Measurements from ENCODE around the gene NAV3.

NAV3 gene

DNA sequence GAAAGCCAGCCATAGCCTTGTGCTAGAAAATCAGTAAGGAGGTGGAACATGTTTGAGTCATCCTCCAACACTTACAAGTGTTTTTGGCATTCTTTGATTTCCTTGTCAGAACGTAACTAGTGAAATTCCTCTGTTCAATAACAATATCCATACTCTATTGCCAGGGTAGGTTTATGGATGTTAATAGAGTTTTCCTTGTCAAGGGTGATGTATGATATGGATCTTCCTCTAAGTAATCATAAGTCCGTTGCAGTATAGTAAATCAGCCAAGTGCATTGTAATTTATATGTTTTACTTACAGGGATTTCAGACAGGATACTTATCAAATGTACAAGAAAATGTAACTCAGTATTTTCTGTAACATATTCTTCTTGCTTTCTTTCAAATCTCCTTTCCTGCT, 19.4 kb downstream of the NAV3 start:
- H3K4me1 ChIP-seq (ENCODE audit: insufficient read depth, low read length, poor library complexity, severe bottlenecking) = peaks cover 5% of the 10 kb centered on the region
- no peaks in the 10 kb centered on the region for H3K36me3 ChIP-seq (ENCODE audit: insufficient read depth, low read length)
- H3K9me2 ChIP-seq (replicated peaks; ENCODE audit: low read depth, low read length) = no peaks in the 10 kb centered on the region
- no peak overlapping the region for H2AFZ ChIP-seq (ENCODE audit: low read length)
- TF ChIP-seq EZH2phosphoT487 (IDR thresholded peaks at IDR 0.05; ENCODE audit: borderline replicate concordance) = no peak
- TF ChIP-seq, protein P1, sequence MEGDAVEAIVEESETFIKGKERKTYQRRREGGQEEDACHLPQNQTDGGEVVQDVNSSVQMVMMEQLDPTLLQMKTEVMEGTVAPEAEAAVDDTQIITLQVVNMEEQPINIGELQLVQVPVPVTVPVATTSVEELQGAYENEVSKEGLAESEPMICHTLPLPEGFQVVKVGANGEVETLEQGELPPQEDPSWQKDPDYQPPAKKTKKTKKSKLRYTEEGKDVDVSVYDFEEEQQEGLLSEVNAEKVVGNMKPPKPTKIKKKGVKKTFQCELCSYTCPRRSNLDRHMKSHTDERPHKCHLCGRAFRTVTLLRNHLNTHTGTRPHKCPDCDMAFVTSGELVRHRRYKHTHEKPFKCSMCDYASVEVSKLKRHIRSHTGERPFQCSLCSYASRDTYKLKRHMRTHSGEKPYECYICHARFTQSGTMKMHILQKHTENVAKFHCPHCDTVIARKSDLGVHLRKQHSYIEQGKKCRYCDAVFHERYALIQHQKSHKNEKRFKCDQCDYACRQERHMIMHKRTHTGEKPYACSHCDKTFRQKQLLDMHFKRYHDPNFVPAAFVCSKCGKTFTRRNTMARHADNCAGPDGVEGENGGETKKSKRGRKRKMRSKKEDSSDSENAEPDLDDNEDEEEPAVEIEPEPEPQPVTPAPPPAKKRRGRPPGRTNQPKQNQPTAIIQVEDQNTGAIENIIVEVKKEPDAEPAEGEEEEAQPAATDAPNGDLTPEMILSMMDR (conservative IDR thresholded peaks at IDR 0.05; ENCODE audit: low read length) = no peak
- no peaks in the 10 kb centered on the region for H3K79me2 ChIP-seq (ENCODE audit: insufficient read depth, low read length)
- H3K4me2 ChIP-seq (ENCODE audit: low read depth, low read length, poor library complexity, severe bottlenecking) = no peak overlapping the region
- no peaks in the 10 kb centered on the region for H3K9me3 ChIP-seq (ENCODE audit: insufficient read depth, low read depth, low read length)
- no peaks in the 10 kb centered on the region for H4K20me1 ChIP-seq (ENCODE audit: insufficient read depth, low read length, poor library complexity, severe bottlenecking)
- H3F3A ChIP-seq (ENCODE audit: low read depth) = no peaks in the 10 kb centered on the region
- no peak overlapping the region for H3K9ac ChIP-seq (ENCODE audit: low read depth, low read length, poor library complexity, severe bottlenecking)
- no peak overlapping the region for H3K4me3 ChIP-seq (ENCODE audit: low read length, poor library complexity, severe bottlenecking)
- no peaks in the 10 kb centered on the region for H3K27me3 ChIP-seq (ENCODE audit: insufficient read depth, low read length, poor library complexity, severe bottlenecking)

DNA sequence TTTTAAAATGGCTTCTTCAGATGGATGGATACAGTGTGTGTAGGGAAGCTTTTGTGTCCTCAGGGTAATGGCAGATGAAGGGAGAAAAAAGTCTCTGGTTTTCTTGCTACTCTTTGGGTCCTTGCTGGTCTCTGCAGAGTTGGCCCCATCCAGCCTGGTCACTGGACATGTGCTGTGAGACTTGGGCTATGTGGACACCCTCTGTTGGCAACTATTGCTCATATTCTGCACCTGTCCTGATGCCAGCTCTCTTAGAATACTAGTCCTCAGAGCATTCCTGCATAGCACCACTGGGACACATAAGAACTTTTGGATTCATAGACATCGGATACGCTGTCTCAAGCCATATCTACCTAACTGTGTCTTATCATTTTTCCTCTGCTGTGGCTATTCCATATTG, 20.0 kb downstream of the NAV3 start:
- Histone ChIP-seq H3K4me3 (ENCODE audit: low read length, poor library complexity, severe bottlenecking) (no peak overlapping the region), H3K36me3 (ENCODE audit: insufficient read depth, low read length) (no peaks in the 10 kb centered on the region), H2AFZ (ENCODE audit: low read length) (no peak overlapping the region), H3K79me2 (ENCODE audit: insufficient read depth, low read length) (no peaks in the 10 kb centered on the region), H3K9me2 (replicated peaks; ENCODE audit: low read depth, low read length) (no peaks in the 10 kb centered on the region), H3K4me2 (ENCODE audit: low read depth, low read length, poor library complexity, severe bottlenecking) (no peak overlapping the region), H3K9ac (ENCODE audit: low read depth, low read length, poor library complexity, severe bottlenecking) (no peak overlapping the region), H3F3A (ENCODE audit: low read depth) (no peaks in the 10 kb centered on the region), H3K27me3 (ENCODE audit: insufficient read depth, low read length, poor library complexity, severe bottlenecking) (no peaks in the 10 kb centered on the region), H3K4me1 (ENCODE audit: insufficient read depth, low read length, poor library complexity, severe bottlenecking) (peaks cover 5% of the 10 kb centered on the region), H3K9me3 (ENCODE audit: insufficient read depth, low read depth, low read length) (no peaks in the 10 kb centered on the region), H4K20me1 (ENCODE audit: insufficient read depth, low read length, poor library complexity, severe bottlenecking) (no peaks in the 10 kb centered on the region)
- TF ChIP-seq EZH2phosphoT487 (IDR thresholded peaks at IDR 0.05; ENCODE audit: borderline replicate concordance) = no peak
- TF ChIP-seq, protein P1 (conservative IDR thresholded peaks at IDR 0.05; ENCODE audit: low read length) = no peak

DNA sequence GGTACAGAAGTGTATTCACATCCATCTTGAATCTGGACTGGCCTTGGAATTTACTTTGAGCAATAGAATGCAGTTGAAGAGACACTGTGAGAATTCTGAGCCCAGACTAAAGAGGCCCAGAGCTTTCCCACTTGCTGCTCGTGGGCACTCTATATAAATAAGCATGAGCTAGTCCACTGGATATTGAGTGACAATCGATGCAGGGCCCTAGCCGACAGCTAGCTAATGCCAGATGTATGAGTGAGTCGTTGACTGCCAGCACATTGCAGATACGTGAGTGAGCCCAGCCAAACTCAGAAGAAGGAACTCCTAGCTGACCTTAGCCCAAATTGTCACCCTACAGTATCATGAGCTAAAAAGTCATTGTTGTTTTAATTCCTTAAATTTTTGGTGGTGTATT, 24.9 kb downstream of the NAV3 start:
- Histone ChIP-seq H3K4me2 (ENCODE audit: low read depth, low read length, poor library complexity, severe bottlenecking) (no peak overlapping the region), H3K9me2 (replicated peaks; ENCODE audit: low read depth, low read length) (no peaks in the 10 kb centered on the region), H3K36me3 (ENCODE audit: insufficient read depth, low read length) (no peaks in the 10 kb centered on the region), H3K27me3 (ENCODE audit: insufficient read depth, low read length, poor library complexity, severe bottlenecking) (no peaks in the 10 kb centered on the region), H2AFZ (ENCODE audit: low read length) (no peak overlapping the region), H4K20me1 (ENCODE audit: insufficient read depth, low read length, poor library complexity, severe bottlenecking) (no peaks in the 10 kb centered on the region), H3F3A (ENCODE audit: low read depth) (no peaks in the 10 kb centered on the region), H3K9ac (ENCODE audit: low read depth, low read length, poor library complexity, severe bottlenecking) (no peak overlapping the region), H3K4me1 (ENCODE audit: insufficient read depth, low read length, poor library complexity, severe bottlenecking) (no peaks in the 10 kb centered on the region), H3K79me2 (ENCODE audit: insufficient read depth, low read length) (no peaks in the 10 kb centered on the region), H3K9me3 (ENCODE audit: insufficient read depth, low read depth, low read length) (no peaks in the 10 kb centered on the region), H3K4me3 (ENCODE audit: low read length, poor library complexity, severe bottlenecking) (no peak overlapping the region)
- TF ChIP-seq, protein P1 (conservative IDR thresholded peaks at IDR 0.05; ENCODE audit: low read length) = no peak
- TF ChIP-seq EZH2phosphoT487 (IDR thresholded peaks at IDR 0.05; ENCODE audit: borderline replicate concordance) = no peak
